HG03280 (cell line): ENCODE results near the gene PNKP.

Experiments used
- ATAC-seq: cut with Tn5 transposase; IDR thresholded peaks from one replicate; pipeline ENCODE4 v1.9.1; 2021; ENCODE audit warnings: mild to moderate bottlenecking, moderate library complexity; ENCODE audit not compliant: unreplicated experiment

Gene PNKP

DNA sequence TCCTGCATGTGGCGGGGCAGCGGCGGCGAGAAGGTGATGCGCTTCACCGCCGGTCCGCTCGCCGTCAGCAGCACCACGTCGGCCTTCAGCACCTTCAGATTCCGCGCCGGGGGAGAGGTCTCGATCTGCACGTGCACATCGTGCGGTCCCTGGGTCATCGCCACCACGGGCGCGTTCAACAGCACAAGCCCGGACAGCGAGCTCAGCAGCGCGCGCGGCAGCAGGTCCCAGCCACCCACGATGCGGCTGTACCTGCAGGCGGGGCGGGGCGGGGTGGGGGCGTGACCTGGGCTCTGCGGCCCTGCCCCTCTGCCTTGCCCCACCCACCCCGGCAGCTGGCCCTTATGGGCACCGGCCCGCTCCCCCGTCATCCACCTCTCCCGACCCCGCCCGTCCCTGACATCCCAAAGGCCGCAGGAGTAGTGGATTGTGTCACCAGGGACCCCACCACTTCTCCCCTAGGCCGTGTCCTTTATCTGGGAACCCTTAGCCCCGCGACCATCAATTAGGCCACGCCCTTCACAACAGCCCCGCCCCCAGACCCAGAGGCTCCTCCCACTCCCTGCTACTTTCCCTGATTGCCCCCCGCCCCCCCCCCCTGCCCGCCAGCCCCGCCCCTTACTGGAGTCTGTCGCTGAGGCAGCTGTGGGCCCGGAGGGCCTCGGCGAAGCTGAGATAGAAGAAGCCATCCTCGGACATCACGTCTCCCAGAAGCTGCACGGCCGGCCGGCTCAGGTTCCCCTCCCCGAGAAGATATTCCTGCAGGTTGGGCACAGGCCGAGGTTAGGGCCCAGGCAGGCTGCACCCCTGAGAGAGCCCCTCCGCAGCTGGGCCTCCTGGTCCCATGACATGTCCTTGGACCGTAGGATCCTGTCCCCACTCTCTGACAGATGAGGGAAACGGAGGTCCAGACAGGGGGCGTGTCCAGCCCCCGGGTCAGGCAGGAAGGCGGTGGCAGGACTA is 23.3 kb upstream of the PNKP start:
- ATAC-seq = no peak

DNA sequence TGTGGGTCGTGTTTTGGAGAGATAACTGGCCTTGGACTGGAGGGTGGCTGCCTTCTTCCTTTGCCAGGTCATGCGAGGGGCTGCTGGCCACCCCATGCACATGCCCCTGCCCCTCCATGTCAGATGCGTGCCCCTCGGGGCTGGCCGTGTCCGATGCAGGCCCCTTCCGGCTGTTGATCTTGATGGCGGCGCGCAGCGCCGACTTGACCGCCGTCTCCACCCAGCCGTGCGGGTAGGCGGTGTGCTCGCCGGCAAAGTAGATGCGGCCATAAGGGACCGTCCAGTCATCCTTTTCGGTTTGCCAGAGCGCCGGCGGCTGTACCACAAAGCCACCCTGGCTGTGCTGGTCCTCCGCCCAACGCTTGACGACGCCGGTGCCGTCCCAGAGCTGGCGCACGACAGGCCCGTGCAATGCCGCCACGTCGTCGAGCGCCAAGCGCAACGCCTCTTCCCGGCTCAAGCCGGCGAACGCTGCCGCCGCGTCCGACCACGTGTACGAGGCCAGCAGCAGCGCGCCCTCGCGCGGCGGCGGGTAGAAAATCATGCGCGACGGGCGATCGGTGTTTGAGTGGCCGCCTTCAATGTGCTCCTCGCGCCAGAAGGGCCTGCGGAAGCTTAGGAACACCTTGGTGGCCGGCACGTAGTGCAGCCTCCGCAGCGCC is 22.4 kb upstream of the PNKP start:
- ATAC-seq = no peak

DNA sequence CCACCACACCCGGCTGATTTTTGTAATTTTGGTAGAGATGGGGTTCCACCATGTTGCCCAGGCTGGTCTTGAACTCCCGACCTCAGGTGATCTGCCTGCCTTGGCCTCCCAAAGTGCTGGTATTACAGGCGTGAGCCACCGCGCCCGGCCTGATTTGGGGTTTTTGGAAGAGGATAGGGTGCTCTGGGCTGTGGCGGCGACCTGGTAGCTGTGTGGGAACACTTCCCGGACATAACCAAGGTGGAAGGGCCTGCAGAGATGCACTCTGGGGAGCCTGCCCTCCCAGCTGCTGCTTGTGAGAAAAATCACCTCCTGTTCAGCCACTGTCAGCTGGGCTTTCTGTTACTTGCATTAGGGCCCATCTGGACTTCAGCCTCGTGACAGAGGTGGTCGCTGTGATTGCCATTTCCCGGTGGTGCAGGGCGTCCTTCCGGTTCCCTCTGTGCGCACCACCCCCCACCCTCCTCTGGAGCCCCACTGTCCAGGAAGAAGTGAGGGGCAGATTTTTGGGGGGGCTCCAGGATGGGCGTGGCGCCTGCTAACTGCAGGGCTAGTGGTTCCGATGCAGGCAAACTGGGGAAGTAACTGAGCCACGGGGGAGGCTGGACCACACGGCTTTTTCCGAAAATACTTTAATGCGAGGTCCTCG is 21.8 kb upstream of the PNKP start:
- no peak for ATAC-seq

DNA sequence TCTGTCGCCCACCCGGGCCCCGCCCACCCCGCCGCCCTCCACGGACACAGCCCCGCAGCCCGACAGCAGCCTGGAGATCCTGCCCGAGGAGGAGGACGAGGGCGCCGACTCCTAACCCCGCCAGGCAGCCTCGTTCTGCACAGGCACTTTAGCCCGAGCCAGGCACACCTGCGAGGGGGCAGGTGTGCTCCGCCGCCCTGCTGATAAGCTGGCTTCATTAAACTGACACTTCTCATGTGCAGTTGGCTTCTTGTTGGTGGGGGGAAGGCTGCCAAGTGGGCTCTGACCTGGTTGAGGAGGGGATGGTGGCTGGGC is 21.1 kb upstream of the PNKP start:
- ATAC-seq = no peak

DNA sequence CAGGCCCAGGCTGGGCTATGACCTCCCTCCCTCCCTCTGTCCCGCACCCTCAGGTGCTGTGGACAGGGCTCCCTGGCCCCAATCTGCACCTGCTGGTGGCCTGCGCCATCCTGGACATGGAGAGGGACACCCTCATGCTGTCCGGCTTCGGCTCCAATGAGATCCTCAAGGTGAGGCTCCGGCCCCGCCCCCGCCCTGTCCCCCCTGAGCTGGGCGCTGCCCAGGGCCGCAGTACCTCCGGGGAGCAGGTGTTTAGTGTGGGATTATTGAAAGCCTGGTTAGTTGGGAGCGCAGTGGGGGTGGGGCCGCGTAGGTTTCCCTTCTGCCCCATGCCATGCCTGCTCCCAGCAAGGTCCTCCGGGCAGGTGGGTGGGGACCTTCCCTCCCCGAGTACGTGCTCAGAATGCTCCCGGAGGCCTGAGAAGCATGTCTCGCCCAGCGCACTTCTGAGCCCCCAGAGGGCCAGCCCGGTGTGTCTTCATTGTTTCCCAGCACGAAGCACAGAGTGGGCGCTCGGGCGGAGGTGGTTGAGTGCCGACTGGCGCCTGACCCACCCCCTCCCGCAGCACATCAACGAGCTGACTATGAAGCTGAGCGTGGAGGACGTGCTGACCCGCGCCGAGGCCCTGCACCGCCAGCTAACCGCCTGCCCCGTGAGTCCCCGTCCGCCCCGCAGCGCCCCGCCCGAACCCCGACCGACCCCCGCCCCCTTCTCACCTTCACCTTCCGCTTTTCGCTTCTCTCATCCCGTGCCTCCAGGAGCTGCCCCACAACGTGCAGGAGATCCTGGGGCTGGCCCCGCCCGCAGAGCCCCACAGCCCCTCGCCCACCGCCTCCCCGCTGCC is 20.5 kb upstream of the PNKP start:
- ATAC-seq = no peak

DNA sequence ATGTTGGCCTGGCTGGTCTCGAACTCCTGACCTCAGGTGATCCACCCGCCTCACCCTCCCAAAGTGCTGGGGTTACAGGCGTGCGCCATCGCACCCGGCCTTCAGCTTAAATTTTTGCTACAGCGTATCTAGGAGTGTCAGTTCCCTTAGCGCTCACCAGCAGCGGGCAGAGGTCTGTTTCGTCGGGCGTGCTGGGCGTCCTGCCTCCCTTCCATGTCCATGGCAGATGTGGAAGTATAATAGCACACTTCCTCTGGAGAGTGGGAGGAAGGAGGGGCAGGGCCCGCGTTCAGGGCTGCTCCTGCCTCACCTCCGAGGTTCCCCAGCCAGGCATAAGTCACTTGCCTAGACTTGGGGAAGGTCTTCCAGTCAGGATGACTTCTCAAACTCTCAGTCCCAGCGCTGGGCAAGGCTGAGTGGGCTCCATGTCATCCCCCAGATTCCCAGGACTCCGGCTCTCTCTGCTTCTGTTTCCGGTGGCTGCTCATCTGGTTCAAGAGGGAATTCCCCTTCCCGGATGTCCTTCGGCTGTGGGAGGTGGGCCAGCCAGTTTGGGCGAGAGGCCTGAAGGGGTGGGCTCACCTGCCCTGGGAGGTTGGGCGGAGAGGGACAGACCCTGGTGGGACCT is 19.8 kb upstream of the PNKP start:
- no peak for ATAC-seq

DNA sequence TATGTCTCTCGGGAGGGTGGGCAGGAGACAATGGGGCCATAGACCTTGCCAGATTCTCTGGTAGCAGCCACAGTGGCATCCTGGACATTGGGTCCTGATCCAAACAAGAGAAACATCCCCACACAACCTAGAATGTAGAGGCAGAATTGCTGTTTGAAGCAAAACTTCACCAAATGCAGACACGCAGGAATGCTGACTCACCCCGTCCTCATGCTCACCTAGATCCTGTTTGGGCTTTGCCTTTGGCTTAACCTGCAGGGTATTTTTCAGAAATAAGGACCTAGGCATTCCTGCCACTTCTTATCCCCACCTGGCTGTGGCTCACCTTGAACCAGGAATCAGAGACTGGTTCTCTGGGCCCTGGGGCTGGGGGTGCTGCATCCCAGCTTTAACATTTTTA is 17.4 kb upstream of the PNKP start:
- ATAC-seq = no peak

DNA sequence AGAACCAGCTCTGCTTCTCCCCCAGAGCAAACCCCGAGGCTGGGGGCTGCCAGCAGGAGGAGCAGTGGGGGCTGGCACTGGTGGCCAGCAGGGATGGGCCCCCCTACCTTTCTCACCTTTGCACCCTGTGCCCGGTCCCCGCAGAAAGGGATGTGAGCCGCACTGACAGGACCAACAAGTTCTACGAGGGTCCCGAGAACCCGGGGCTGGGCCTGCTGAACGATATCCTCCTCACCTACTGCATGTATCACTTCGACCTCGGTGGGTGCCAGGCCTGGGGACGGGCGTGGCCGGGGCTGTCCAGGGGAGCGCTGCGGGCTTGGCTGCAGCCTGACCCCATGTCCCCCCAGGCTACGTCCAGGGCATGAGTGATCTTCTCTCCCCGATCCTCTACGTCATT is 16.7 kb upstream of the PNKP start:
- no peak for ATAC-seq

DNA sequence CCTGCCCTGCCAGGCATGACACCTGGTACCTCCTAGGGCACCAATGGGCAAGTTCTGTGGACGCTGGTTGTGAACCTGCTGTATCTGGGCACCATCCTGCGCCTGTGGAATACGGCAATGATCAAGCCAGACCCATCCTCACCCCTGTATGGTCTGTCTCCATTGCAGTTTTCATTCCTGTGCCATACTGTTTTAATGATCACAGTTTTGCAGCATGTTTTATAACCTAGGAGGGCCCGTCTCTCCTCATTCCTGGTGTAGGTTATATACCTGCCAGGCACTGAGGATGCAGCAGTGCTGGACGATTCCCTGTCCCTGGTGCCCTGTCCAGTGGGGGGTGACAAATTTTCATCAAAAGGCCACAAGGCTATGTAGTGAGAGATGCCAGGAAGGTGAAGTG is 15.7 kb upstream of the PNKP start:
- no peak for ATAC-seq

DNA sequence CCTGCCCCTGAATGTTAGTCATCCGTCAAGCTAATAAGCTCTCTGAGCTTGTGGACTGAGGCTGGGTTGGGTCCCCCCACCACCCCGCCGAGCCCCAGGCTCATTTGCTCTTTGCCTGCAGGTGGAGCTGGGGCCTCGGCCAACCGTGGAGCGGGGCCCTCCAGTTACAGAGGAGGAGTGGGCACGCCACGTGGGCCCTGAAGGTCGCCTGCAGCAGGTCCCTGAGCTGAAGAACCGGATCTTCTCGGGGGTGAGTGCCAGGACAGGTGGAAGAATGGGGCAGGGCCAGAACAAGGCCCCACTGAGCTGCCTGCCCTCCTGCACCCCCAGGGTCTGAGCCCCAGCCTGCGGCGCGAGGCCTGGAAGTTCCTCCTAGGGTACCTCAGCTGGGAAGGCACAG is 15.3 kb upstream of the PNKP start:
- ATAC-seq = no peak

DNA sequence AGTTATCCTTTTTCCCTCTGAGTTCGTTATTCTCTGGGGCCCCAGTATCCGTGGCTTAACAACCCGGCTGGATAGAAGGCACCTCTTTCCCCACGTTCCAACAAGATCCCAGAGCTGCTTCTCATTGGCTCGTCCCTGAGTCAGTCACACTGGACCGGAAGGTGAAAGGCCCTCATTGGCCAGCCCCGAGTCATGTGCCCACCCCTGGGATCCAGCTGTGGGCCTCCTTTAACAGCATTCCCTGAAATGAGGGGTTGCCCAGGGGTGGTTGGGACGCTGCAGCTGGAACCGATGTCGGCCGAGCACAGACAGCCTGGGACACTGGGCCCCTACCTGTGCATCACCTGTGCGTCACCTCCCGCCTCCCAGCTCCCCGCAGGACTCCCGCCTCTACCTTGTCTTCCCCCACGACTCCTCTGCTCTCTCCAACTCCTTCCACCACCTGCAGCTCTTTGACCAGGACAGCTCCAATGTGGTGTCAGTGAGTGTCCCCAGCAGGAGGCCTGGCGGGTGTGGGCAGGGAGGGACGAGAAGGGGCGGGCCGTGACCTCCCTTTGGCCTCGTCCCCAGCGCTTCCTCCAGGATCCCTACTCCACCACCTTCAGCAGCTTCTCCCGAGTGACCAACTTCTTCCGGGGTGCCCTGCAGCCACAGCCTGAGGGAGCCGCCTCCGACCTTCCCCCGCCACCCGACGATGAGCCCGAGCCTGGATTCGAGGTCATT is 14.5 kb upstream of the PNKP start:
- ATAC-seq = no peak

DNA sequence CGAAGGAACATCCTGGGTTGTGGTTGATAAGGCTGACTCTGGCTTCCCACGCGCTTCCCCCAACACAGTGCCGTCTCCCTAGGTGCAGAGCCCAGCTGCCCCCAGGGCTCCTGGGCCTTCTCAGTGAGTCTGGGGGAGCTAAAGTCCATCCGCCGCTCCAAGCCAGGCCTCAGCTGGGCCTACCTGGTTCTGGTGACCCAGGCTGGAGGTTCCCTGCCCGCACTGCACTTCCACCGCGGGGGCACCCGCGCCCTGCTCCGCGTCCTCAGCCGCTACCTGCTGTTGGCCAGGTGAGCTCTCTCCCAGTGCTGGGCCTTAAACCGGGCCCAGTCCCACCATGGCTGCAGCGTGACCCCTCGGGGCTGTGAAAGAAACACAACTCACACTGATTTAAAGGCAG is 13.8 kb upstream of the PNKP start:
- no peak for ATAC-seq

DNA sequence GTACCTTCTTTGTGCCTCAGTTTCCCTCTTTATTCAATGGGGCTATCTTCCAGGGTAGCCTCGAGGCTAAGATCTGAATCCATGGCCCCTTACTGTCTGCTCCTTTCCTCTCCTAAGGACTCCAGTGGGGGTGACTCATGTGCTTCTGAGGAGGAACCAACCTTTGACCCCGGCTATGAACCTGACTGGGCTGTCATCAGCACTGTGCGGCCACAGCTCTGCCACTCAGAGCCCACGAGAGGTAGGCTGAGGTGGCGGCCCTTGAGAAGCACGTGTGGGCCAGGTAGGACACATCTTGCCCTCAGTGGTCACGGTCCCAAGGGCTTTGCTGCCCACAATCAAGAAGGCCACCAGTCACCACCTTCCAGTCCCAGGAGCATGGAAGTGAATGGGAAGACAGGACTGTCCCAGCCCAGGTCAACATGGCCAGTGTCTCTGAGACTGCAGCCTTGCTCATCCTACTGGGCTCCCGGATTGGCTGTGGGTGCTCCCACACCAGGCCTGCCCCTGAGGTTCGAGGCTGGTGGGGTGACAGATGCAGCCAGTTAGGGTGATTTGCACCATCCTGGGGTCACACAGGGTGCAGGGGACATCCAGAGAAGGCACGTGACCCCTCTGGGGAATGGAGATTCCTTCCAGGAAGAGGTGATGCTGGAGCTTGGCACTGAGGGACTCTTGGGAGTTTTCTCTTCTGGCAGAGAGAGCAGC is 12.9 kb upstream of the PNKP start:
- no peak for ATAC-seq

DNA sequence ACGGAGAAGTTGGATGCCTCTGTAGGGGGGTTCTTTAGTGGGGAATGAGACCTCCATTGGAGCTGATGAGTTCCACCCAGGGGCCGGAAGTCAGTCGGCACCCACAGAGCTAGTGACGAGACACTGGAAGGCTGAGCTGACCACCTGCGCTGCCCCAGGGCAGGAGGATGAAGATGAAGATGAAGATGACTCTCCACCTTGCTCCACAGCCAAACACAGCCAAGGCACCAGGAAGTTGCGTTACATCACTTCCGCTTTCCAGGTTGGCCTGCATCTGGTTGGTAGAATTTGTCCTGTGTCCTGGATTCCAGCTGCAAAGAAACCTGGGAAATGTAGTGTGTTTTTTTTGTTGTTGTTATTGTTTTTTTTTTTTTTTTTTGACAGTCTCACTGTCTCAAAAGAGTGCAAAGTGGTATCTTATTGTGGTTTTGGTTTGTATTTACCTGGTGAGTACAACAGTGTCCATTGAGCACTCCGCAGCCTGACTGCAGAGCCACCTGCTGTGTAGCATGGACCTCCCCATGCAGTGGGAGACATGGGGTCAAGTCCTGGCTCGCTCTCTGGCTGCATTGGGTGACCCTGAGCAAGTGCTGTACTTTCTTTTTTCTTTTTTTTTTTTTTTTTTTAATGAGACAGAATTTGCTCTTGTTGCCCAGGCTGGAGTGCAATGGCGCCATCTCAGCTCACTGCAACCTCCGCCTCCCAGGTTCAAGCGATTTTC is 12.0 kb upstream of the PNKP start:
- no peak for ATAC-seq

DNA sequence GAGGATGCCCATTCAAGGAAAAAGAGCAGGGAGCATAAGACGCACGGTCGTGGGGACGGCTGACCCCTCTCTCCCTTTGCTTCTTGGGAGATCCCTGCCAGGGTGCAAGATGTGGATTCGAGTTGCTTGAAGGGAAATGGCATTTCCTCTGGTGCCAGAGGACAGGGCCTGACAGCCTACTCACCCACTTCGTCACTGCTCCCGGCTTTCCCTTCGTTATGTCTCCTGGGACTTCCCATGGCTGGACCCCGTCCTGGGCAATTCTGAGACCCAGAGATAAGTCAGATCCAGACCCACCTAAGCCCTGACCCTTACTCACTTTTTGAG is 11.3 kb upstream of the PNKP start:
- ATAC-seq = no peak

DNA sequence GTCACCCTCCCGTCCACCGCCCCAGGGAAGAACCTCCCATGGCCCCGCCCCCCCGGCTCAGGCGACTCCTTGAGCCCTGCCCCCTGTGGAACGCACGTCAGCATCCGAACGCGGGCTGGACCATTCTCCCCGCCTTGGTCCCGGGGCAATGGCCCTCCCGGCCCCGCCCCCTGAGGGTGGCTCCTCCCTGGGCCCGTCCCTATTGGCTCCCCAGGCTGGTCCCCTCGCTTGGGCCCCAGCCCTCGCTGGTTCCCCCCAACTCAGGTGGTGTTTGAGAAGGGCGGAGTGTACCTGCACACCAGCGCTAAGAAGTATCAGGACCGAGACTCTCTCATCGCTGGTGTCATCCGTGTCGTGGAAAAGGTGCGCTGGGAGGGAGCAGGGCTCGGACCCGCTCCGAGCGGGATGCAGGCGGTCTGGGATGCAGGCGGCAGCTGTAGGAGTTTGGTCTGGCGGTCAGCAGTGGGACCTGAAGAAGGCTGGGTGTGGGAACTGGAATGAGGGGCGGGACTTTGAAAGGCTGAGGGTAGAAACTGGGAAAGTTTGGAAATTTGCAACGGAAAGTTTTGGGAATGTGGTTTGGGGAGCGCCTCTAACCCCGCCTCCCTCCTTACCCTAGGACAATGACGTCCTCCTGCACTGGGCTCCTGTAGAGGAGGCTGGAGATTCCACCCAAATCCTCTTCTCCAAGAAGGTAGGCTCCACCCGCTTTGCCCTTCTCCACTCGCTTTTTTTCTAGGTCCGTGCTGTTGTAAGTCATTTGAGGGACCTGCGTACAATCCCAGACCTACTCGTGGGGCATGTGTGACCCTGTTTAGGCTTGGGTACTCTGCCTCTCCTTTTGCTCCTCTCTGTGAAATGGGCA is 10.7 kb upstream of the PNKP start:
- ATAC-seq = peak; percentile 47

DNA sequence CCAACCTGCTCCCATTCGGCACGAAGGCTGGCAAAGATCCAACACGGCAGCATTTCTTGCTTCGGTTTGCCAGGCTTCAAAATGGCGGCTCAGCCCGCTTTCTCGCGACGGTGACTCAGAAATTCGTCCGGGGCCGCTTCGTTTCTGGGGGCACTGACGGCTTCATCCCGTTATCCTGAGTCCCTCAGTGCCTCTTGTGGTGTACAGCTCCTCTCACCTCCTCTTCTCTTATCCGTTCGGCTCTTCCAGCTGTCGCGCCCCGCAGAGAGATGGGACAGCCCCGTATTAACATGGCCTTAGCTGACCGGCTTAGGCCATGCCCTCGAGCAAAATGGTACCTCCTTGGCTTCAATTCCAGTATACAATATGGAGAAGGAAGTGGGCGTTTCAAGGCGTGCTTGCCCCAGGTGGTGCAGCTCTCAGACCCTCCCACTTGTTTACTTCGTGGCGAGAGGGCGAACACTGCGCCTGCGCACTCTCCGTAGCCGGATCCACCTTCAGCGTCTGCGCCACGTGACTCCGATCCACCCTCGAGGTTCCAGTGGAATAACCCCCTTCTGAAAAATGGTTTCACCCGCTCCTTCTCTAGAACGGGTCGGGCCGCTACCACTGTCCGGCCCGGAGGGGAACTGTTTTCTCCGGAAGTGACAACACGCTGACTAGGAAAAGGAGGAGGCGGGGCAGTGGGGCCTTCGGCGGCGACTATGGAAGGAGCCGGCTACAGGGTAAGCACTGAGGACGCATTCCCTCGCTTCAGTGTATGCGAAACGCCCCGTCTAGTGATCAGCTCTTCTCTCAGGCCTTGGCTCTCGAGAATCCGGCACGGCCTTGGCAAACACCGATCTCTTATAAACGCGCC is 9.9 kb upstream of the PNKP start, which contains the start of the genes AKT1S1 and TBC1D17:
Gene AKT1S1, minus strand, starts transcription at position 336 of the 859 bp plus-strand sequence. CDS start 4,060 bp downstream, outside the sequence.
Gene TBC1D17, plus strand, starts transcription at position 683 of the 859 bp plus-strand sequence. Its CDS starts 22 bp downstream, at position 705.
- ATAC-seq = peak; percentile 52
